ENCODE results near the gene ZRANB1. TPM values are rescaled to one million over a fixed set of nuclear protein-coding genes. Genes with fewer than 3 reads are reported as not detected.
"Not testable (repeated sequence)": the region's sequence is repeated elsewhere in the genome, so short reads cannot be mapped to it uniquely, and the experiment has no call there.

Gene ZRANB1
- 11.3 and 11.5 TPM in 2 replicates for total RNA-seq (2014; rRNA removed; shearing (Covaris generic))
- polyA plus RNA-seq (2015; cell fraction: cytosol; rRNA removed) = 13.3 and 18.4 TPM in 2 replicates
- polyA plus RNA-seq (2015; cell fraction: nucleus; rRNA removed) = 12.8 and 15.7 TPM in 2 replicates

GRCh38 chr10:124941823-124942222 lies at the start of gene ZRANB1:
Gene ZRANB1, plus strand, starts transcription at chr10:124942123. Its CDS starts 371 bp downstream, at chr10:124942494.
- DNase-seq (ENCODE audit: low read depth) = no peak

- no peak for DNase-seq (ENCODE audit: low read depth)
Observed at GRCh38 chr10:124892905-124893304, 49.0 kb upstream of the ZRANB1 start.

GRCh38 chr10:124894569-124895215 lies 47.2 kb upstream of the ZRANB1 start:
- no peak for DNase-seq (ENCODE audit: low read depth)

- DNase-seq (ENCODE audit: low read depth) = no peak
Observed at GRCh38 chr10:124896751-124897150, 45.2 kb upstream of the ZRANB1 start.

- DNase-seq (ENCODE audit: low read depth) = no peak
Observed at GRCh38 chr10:124898471-124898870, 43.5 kb upstream of the ZRANB1 start.

GRCh38 chr10:124899151-124899550 lies 42.8 kb upstream of the ZRANB1 start:
- no peak for DNase-seq (ENCODE audit: low read depth)

GRCh38 chr10:124902462-124902861 lies 39.5 kb upstream of the ZRANB1 start:
- no peak for DNase-seq (ENCODE audit: low read depth)

GRCh38 chr10:124903111-124903510 lies 38.8 kb upstream of the ZRANB1 start:
- no peak for DNase-seq (ENCODE audit: low read depth)

- DNase-seq (ENCODE audit: low read depth) = no peak
Observed at GRCh38 chr10:124904796-124905195, 37.1 kb upstream of the ZRANB1 start.

GRCh38 chr10:124906551-124907001 lies 35.3 kb upstream of the ZRANB1 start:
- DNase-seq (ENCODE audit: low read depth) = peak; percentile 67

GRCh38 chr10:124909563-124909962 lies 32.4 kb upstream of the ZRANB1 start:
- no peak for DNase-seq (ENCODE audit: low read depth)

GRCh38 chr10:124911124-124912067 lies 30.5 kb upstream of the ZRANB1 start:
- DNase-seq (ENCODE audit: low read depth) = peak; percentile 23

- no peak for DNase-seq (ENCODE audit: low read depth)
Observed at GRCh38 chr10:124912101-124912886, 29.6 kb upstream of the ZRANB1 start.

GRCh38 chr10:124913167-124913566 lies 28.8 kb upstream of the ZRANB1 start:
- DNase-seq (ENCODE audit: low read depth) = no peak

- not testable (repeated sequence) for DNase-seq (ENCODE audit: low read depth)
Observed at GRCh38 chr10:124914398-124914797, 27.5 kb upstream of the ZRANB1 start.

- no peak for DNase-seq (ENCODE audit: low read depth)
Observed at GRCh38 chr10:124916098-124916584, 25.8 kb upstream of the ZRANB1 start.

GRCh38 chr10:124916585-124917427 lies 25.1 kb upstream of the ZRANB1 start:
- DNase-seq (ENCODE audit: low read depth) = peak; percentile 96

GRCh38 chr10:124917428-124918190 lies 24.3 kb upstream of the ZRANB1 start:
- peak; percentile 36 for DNase-seq (ENCODE audit: low read depth)

- DNase-seq (ENCODE audit: low read depth) = peak; percentile 48
Observed at GRCh38 chr10:124918191-124918830, 23.6 kb upstream of the ZRANB1 start.
